Hematopoietic multipotent progenitor cell treated with erythropoietin and hydrocortisone succinate and interleukin-3 and kit ligand, for 17 days (in vitro differentiated cells): ENCODE measurements around the gene RASSF5.
"Not testable (repeated sequence)": the region's sequence is repeated elsewhere in the genome, so short reads cannot be mapped to it uniquely, and the experiment has no call there.

Experiments used
- DNase-seq: peaks from one replicate; pipeline ENCODE4 v3.0.0-alpha.2; 2015; ENCODE audit warnings: low spot score

RASSF5 gene

DNA sequence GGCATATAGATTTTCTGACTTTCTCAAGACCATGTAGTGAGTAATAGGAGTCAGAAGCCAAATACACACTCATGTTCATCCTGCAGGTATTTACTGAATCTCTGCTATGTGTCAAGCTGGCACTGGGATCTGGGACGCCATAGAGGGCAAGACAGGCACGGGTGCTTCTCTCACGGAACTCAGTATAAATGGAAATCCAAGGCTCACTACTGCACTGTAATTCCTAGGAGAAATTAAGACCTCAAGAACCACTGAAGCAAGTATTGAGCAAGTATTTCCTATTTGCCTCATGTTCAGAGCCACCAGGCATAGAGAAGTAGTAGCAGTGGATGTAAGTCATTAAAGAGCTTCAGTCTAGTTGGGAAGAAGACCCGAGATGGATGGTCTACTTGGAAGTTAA is 66.0 kb downstream of the RASSF5 start:
- DNase-seq = no peak

DNA sequence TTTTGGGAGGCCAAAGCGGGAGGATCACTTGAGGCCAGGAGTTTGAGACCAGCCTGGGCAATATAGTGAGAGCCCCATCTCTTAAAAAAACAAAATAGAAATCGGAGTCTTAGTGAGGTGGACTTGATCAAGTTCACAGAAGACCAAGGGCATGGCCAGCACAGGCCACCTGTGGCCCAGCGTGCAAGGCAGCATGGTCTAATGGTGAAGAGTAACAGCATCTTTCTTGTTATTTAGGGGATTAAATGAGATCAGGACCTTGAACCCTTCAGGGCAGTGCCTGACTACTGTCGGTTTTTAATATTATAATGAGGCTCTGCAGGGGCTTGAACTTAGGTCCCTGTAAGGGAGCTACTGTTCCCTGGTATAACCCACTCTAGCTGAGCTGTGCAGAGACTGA is 66.4 kb downstream of the RASSF5 start:
- DNase-seq = no peak

DNA sequence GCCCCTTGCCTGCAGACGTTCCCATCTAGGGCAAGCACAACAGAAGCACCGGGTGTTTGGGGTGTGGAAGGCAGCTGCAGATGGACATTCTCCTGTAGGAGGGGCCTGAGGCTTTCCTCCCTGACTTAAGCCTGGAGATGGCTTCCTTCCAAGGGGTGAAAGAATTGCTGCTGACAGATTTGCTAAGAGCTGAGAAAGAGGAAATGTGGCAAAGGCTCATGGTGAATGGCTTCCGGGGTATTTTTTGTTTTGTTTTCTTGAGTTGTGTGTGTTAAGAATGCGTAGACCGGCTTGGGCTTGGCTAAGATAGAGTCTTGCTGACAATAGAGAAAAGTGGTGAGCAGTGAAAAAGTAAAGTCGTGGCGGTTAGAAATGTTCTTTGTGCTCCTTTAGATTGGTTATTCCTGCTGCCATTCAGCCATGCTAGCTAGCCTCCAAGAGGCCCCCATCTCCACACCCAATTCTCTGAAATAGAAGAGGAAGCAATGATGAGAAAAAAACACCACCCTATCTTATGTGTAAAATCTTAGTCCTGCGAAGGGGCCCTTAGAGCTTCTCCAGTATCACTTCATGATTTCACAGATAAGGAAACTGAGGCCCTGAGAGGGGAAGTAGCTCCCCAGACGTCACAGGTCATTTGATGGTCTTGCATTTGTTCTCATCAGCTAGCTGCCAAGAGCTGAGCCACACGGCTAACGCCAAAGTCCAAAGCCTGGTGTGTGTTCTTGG is 68.0 kb downstream of the RASSF5 start:
- DNase-seq = no peak

DNA sequence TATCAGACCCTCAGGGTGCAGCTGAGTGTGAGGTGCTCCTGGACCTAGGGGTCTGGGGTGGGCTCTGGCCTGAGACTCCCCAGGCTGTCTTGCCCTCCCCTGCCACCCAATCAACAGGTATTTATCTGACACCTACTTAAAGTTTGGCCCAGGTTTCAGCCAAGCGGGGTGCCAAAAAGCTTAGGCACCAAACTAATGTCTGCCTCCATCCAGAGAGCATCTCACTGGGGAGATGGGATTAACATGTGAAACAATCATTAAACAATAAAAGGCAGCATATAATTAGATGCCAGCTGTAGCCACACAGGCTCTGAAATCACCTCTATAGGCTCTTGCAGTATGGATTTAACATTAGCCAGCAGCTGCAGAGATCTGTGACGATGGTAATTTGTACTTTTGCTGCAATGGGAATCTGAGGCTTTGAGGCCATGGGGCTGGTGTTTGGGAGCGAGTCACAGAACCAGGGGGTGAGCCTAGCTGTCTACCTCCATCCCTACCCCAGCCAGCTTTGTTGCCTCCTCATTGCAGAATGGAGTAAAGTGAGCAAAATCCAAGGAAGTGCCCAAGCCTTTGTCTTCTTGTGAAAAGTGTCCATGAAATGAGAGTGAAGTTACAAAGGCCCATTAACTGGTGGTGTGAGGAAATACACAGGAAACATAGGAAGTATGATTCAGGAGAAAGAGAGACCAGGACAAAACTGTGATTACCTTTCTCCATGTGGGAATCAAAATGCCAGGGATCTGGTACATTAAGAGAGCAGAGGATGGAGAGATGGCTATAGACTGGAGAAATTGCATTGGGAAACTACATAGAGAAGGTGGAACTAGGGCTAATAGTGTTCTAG is 68.8 kb downstream of the RASSF5 start:
- DNase-seq = no peak

DNA sequence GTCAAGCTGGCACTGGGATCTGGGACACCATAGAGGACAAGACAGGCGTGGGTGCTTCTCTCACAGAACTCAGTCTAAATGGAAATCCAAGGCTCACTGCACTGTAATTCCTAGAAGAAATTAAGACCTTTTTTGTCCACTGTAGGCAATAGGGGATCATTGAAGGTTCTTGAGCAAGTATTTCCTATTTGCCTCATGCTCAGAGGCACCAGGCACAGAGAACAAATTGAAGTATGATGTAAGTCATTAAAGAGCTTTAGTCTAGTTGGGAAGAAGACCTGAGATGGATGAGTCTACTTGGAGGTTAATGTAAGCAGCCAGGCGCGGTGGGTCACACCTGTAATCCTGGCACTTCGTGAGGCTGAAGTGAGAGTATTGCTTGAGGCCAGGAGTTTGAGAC is 70.3 kb downstream of the RASSF5 start:
- DNase-seq = no peak

DNA sequence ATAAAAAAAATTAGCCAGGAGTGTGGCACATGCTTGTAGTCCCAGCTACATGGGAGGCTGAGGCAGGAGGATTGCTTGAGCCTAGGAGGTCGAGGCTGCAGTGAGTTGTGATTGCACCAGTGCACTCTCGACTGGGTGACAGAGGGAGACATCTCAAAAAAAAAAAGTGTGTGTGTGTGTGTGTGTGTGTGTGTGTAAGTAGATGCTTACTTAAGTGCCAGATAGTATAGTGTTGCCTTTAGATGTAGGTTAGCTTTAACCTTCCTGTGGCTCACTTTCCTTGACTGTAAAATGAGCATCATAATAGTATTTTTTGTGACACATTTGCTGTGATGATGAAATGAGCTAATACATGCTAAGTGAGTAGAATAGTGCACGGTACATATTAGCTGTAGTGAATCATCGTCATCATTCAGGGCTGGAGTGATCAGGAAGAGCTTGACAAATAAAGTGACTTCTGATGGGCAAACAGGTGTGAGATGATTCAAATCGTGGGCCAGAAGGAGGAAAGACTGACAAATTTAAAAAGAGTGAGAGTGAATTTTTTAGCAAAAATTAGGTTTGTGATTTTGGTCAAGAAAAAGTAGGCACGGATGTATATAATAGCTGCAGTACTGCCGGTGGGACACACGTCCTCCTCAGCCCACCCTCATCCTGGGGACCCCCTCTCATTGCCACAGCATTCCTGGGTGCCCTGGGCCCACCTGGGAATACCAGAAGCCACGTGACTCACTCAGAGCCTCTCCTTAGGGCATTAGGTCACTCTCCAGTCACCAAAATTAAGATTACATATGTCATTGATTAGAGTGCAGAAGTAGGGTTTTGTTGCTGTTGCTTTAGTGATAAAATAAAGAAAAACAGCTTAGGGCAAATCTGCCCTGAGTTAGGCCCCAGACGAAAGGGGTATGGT is 71.0 kb downstream of the RASSF5 start:
- DNase-seq = no peak

DNA sequence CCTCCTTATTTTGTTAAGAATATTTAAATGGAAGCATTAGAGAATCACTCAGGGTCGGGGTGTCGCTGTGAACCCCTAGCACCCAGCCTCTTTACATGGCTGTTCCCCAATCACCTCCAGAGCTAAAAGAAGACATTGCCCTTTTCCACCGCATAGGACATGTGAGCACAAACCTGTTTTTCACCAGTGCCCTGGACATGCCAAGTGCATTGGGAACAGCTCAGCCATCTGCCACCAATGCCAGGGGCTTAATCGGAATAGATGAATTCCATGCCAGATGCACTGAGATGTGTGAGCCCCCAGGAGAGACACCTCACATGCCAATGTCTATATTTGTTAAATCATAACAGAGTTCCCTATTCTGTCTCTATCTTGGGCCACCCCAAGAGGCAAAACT is 71.6 kb downstream of the RASSF5 start:
- DNase-seq = no peak

DNA sequence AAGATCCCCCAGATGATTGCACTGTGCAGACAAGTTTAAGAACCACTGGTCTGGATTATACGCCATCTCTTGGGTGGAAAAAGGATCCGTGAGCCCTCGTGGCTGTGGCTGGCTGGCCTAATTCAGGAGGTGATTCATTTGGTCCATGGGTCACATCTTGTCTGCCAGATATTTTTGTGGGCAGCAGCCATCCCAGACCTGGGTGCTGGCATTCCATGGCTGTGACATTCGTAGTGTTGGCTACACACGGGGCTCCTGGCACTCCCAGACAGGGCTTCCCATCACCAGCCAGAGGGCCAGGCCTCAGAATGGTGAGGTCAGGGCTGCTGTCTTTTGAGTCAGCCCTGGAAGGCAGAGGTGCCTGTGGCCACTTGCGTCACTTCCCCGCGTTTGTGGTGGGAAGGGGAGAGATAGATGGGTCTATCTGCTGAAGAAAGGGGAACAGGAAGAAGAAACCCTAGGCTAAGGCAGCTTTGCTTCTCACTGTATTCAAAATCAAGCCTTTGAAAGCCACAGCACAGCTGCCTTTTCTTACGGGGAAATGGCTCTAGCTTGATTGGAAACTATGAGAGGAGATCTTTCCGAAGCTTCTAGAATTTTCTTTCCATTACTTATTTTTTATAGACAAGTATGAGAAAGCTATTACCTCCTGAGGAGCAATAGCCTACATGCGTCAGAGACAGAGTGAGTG is 72.6 kb downstream of the RASSF5 start:
- no peak for DNase-seq

DNA sequence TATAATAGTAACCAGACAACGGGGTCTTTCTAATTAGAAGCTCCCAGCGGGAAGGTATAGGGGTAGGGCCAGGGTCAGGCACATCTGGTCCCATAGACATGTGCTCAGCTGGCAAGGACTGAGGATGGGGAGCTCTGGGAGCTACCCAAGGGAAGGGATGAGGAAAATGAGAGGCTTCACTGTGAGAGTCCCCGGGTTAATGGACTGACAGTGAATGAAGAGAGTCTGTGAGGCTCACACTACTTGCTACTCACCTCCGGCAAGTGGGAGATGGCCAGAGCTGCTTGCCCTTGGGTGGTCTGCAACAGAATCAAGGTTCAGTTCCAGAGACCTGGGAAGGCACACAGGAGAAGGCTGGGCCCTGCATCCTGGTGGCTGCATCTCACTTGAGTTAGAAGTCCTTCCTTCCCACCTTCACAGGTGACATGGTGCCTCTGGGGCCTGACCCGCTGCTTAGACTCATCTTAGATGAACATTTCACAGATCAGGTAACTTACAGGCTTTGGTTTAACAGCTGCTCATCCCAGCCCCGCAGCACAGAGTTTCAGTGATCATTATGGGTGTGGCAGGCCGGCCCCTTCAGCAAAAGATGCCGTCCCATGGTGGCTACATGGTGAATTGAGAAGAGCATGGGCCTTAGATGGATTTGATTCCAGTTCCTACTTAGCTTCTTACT is 73.2 kb downstream of the RASSF5 start:
- DNase-seq = no peak

DNA sequence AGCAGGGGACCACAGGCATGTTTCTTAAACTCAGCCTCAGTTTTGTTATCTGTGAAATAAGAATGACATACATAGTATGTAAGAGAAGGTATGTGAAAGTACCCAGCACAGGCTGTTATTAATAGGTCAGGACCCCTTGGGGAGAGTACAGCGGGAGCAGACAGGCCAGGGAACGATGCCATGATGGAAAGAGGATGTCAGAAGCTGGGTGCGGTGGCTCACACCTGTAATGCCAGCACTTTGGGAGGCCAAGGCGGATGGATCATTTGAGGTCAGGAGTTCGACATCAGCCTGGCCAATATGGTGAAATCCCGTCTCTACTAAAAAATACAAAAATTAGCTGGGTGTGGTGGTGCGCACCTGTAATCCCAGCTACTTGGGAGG is 73.8 kb downstream of the RASSF5 start:
- DNase-seq = not testable (repeated sequence)

DNA sequence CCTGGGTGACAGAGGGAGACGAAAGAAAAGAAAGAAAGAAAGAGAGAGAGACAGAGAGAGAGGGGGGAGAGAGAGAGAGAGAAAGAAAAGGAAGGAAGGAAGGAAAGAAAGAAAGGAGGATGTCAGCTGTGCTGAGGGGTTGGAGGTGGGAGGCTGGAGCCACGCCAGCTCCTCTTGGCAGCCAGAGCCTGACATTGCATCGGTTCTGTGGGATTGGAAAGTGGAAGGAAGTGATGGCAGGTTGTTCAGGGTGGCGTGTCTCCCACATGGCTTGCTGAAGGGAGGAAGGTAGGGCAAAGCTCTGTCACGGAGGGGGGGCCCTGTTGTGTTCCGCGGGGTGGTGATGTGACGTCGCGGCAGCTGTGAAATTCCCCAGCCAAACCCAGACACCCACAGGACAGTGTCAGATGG is 74.2 kb downstream of the RASSF5 start:
- DNase-seq = no peak

DNA sequence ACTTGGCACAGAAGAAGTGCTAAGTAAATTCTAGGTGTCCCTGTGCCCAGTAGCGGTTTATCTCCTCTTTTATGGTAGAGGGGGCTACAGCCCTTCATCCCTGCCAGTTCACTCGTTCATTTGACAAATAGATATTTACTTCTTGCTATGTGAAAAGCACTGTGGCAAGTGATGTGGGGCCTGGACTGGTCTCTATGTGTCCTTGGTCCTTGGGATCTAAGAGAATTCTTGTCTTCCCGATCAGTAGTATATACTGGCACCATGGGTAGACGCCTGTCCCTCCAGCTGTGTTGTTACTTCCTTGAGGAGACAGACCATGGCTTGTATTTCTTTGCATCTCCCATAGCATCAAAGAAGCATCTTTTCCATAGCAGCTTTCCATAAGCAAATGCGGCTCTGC is 75.2 kb downstream of the RASSF5 start:
- no peak for DNase-seq

DNA sequence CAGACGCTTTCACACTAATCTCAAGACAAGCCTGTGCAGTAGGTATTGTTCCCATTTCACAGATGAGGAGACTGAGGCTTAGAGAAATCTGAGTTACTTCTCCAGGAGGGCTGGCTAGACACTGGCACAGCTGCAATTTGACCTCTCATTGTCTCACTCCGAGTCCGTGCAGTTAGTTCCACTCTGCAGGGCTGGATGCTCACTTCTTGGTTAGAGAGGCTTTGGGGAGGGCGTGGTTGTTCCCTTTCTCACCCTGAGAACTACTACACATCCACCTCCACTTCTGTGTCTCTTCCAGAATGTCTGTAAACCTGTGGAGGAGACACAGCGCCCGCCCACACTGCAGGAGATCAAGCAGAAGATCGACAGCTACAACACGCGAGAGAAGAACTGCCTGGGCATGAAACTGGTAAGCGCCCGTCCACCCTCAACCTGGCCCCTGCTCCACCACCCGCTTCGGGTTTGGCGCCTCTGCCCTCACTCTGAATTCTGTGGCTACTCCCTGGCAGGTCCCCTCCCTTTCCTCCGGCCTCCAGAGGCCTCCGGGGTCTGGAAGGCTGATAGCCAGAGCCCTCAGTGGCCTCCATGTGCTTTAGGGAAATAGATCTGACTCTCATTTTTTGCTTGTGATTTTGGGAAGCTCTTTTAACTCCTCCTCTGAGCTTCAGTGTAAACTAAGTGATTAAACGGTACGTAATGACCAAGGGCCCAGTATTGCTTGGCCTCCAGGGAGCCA is 75.8 kb downstream of the RASSF5 start:
- DNase-seq = no peak

DNA sequence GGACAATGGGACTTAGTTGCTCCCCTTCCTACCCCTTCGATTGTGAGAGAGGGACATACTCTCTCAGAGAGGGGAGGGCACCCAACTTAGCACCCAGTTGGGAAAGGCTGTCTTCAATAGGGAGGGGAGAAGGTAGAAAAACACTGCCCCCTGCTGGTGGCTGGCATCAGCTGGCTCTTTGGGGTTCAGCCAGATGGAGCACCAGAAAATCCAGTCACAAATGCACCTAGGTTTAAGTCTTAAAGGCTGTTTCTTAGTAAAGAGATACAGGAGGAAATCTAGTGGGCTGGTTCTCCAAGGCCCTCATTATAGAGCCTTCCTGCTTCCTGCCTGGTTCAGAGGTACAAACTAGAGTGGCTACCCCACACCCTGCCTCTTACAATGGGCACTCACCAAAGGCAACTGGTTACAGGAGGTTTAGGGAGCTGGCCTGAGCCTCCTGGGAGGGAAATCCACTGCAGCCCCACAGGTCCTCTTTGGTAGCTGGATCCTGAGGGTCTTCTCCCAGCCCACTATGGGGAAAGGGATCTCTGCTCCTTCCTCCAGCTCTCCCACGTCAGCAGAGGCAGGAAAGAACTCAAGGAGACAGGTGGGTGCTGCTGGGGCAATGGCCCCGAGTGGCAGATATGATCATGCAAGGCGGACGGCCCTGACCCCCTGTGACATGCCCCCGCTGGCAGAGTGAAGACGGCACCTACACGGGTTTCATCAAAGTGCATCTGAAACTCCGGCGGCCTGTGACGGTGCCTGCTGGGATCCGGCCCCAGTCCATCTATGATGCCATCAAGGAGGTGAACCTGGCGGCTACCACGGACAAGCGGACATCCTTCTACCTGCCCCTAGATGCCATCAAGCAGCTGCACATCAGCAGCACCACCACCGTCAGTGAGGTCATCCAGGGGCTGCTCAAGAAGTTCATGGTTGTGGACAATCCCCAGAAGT is 76.6 kb downstream of the RASSF5 start:
- peak; percentile 82 for DNase-seq

DNA sequence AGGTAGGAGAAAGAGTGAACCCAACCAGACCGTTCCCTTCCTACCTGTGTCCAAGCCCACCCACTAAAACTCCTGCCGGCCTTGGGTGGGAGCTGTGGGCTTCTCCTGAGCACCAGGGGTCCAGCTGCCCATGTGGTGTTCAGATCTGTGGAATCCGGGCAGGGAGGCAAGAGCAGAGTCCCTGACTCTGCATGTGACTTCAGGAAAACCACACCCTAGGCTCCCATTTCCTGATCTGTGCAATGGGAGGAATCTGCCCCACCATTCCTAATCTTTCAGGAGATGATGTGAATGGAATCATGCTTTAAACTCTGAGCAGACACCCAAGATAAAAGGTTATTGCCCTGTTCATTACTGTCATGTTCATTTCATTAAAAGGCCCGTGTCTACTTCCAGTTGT is 77.4 kb downstream of the RASSF5 start:
- no peak for DNase-seq

DNA sequence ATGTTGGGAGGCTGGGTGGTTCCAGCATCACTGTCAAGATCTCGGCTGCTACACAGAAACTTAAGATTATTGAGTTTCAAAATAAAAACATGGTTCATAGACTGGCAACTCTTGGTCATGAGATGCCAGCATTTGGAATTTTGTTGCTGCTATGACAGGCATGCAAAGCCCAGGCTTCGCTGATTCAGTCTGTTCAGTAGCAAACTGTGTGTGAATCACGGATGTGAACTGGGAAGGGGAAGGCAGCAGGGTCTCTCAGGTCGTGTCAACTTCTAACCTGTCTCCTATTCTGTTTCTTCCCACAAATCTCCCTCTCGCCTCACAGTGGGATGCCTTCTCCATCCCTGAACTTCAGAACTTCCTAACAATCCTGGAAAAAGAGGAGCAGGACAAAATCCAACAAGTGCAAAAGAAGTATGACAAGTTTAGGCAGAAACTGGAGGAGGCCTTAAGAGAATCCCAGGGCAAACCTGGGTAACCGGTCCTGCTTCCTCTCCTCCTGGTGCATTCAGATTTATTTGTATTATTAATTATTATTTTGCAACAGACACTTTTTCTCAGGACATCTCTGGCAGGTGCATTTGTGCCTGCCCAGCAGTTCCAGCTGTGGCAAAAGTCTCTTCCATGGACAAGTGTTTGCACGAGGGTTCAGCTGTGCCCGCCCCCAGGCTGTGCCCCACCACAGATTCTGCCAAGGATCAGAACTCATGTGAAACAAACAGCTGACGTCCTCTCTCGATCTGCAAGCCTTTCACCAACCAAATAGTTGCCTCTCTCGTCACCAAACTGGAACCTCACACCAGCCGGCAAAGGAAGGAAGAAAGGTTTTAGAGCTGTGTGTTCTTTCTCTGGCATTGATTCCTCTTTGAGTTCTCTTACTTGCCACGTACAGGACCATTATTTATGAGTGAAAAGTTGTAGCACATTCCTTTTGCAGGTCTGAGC is 79.4 kb downstream of the RASSF5 start:
- DNase-seq = no peak

DNA sequence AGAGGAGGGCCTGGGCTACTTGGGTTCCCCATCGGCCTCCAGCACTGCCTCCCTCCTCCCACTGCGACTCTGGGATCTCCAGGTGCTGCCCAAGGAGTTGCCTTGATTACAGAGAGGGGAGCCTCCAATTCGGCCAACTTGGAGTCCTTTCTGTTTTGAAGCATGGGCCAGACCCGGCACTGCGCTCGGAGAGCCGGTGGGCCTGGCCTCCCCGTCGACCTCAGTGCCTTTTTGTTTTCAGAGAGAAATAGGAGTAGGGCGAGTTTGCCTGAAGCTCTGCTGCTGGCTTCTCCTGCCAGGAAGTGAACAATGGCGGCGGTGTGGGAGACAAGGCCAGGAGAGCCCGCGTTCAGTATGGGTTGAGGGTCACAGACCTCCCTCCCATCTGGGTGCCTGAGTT is 80.6 kb downstream of the RASSF5 start:
- no peak for DNase-seq

DNA sequence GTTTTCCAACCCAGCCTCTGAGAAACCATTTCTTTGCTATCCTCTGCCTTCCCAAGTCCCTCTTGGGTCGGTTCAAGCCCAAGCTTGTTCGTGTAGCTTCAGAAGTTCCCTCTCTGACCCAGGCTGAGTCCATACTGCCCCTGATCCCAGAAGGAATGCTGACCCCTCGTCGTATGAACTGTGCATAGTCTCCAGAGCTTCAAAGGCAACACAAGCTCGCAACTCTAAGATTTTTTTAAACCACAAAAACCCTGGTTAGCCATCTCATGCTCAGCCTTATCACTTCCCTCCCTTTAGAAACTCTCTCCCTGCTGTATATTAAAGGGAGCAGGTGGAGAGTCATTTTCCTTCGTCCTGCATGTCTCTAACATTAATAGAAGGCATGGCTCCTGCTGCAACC is 81.2 kb downstream of the RASSF5 start:
- DNase-seq = no peak
